GM21390 (cell line): ENCODE measurements around the gene LRRC42.
"Not testable (repeated sequence)": the region's sequence is repeated elsewhere in the genome, so short reads cannot be mapped to it uniquely, and the experiment has no call there.

ENCODE experiments used
- ATAC-seq: cut with Tn5 transposase; IDR thresholded peaks from one replicate; pipeline ENCODE4 v1.9.1; 2021; ENCODE audit not compliant: unreplicated experiment

Gene LRRC42

DNA sequence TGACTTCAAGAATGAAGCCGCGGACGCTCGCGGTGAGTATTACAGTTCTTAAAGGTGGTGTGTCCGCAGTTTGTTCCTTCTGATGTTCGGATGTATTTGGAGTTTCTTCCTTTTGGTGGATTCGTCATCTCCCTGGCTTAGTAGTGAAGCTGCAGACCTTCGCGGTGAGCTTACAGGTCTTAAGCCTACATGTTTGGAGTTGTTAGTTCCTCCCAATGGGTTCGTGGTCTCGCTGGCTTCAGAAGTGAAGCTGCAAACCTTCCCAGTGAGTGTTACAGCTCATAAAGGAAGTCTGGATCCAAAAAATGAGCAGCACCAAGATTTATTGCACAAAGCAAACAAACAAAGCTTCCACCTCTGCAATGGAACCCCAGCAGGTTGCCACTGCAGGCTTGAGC lies 57.1 kb downstream of the LRRC42 start:
- ATAC-seq, result no peak

DNA sequence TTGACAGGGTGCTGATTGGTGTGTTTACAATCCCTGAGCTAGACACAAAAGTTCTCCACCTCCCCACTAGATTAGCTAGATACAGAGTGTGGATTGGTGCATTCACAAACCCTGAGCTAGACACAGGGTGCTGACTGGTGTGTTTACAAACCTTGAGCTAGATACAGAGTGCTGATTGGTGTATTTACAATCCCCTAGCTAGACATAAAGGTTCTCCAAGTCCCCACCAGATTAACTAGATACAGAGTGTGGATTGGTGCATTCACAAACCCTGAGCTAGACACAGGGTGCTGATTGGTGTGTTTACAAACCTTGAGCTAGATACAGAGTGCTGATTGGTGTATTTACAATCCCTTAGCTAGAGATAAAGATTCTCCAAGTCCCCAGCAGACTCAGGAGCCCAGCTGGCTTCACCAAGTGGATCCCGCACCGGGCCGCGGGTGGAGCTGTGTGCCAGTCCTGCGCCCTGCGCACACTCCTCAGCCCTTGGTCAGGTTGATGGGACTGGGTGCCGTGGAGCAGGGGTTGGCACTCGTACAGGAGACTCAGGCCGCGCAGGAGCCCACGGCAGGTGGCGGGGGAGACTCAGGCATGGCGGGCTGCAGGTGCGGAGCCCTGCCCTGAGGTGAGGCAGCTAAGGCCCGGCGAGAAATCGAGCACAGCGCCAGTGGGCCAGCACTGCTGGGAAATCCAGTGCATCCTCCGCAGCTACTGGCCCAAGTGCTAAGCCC lies 57.8 kb downstream of the LRRC42 start:
- ATAC-seq, result not testable (repeated sequence)

DNA sequence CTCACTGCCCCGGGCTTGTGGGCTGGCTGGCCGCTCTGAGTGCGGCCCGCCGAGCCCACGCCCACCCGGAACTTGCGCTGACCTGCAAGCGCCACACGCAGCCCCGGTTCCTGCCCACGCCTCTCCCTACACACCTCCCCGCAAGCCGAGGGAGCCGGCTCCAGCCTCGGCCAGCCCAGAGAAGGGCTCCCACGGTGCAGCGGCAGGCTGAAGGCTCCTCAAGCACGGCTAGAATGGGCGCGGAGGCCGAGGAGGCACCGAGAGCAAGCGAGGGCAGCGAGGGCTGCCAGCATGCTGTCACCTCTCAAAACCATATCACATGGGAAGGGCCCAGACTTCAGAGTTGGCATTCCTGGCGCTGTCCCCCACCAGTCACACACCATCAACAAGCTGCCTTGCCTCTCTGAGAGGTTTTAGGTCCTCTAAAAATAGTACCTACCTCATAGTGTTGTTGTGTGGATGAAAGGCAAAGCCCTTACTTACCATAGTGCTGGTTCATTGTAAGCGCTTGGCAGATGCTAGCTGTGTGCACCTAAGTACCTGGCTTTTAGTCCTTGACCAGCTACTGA lies 58.4 kb downstream of the LRRC42 start:
- no peak for ATAC-seq

DNA sequence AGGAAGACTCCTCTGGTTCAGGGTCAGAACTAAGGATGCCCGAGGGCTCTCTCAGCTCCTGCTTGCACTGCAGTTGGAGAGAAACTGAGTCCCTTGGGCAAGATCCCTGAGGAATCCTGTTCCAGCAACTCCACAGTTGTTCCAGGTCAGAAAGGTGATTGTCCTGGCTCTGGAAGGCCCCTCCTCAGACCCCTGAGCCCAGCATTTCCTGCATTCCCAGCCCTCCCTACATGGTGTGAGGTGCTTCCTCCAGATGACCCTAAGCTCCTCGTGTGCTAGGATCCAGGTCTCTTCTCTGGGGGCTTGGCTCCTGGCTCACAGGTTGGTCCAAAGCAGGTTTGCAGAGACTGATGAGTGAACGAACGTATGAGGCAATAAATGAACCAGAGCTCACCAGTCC lies 60.4 kb downstream of the LRRC42 start:
- no peak for ATAC-seq

DNA sequence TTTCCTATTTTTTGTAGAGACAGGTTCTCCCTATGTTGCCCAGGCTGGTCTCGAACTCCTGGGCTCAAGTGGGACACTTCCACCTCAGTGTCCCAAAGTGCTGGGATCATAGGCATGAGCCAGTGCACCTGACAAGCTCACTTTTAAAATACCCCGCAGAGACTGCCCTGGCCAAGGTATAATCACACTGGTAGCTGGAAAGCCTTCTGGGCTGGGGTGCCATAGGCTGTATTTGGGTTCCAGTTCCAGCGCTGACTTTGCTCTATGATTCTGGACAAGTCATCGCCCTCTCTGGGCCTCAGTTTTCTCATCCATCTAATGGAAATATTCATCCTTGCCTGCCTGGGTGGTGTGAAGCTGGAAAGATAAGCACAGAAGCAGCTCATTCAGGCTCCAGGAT lies 61.5 kb downstream of the LRRC42 start:
- ATAC-seq, result no peak

DNA sequence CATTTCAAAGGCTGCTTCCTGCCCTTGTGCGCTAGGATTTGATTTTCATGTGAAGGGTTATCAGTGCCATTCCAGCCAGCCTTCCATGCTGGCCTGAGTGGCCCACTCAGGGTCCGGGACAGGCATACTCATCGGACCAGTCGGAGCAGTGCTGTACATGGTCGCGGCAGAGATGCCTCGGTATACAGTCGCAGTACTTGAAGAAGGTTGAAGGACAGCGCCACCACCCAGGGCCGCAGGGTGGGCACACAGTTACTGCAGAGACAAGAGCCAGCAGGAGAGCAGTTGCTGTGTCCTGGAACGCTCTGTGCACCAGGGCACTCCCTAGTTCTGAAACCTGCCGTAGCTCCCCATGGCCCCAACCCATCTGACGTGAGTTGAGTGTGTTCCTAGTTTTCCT lies 62.7 kb downstream of the LRRC42 start:
- no peak for ATAC-seq

DNA sequence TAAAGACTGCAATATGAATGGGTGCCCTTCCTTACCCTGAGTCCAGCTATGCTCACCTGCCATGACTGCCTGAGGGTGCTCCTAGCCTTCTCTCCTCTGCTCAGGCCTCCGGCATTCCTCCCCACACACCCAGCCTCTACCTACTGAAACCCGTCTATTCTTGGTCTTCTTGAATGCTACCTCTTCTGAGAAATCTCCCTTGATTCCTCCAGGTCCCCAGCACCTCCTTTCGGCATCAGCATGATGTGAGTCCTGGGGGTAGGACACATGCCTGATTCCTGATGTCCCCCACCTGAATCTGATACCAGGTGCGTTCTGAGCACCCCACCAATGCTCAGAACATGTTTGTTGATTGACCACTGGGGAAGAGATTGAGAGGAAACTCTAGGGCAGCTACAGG lies 63.3 kb downstream of the LRRC42 start:
- ATAC-seq, result no peak

DNA sequence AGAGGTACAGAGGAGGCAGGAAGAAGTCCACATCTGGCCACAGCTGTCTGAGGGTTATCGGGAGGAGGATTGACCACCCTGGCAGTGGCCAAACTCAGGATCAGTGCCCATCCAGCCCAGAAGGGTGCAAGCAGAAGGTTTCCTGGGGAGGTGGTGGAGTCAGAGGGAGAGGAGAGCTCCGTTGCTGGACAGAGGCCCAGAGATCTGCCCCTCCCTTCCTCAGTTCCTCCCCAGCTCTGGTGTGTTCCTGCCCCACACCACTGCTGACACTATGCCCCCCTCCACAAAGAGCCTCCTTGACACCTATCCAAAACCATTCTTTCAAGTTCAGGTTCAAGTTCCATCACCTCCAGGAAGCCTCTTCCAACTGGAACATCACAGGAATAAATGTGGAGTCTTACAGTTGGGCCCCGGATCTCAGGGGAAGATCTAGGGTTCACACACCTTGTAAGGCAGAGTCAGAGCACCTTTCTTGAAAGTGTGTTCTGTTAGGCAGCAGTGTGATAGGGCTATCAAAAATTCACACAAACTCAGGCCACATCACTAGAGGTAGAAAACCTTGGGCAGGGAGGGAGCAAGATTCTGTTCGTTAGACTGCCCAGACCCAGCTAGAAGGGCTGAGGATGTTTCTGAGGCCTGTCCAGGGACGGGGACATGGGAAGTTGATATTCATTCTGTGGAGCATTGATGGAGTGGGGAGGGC lies 64.4 kb downstream of the LRRC42 start:
- ATAC-seq, result no peak

DNA sequence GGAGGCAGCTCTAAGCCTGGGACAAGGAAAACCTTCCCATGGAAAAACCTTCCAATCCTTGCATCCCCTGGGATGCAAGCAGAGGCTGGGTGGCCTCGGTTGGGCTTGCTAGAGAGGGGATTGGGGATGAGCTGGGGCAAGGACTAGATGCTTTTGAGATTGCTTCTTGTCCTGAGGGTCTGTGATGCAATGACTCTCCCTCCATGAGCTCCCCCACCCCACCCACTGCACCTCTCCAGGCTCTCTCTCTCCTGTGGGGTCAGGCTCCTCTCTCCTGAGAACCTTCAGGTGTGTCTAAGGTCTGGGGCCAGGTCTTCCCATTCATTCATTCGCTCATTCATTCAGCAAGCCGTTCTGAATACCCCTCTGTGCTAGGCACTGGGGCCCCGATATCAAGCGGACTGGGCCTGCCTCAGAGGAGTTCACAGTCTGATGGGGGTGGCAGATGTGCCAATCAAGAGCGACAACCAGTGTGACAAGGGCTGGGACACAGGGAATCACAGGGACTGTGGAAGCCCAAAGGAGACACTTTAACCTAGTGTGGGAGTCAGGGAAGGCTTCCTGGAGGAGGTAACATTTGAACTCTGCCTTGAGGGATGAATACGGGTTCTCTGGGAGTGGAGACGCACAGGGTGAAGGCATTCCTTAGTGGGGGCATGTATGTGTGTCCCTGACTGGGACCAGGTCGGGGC lies 65.3 kb downstream of the LRRC42 start:
- no peak for ATAC-seq

DNA sequence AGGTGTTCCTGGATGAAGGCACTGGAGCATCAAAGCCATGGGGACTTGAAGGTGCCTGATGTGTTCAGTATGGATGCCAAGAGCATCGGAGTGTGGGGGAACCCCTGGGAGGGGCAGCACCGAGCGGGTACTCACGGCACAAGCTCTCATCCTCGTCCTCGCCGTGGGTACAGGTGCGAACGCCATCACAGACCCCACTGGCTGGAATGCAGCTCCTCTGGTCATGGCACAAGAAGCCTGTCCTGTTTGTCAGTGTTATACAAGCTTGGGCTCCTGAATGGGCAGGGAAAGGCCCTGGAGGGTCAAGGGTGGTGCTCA lies 65.8 kb downstream of the LRRC42 start:
- no peak for ATAC-seq

DNA sequence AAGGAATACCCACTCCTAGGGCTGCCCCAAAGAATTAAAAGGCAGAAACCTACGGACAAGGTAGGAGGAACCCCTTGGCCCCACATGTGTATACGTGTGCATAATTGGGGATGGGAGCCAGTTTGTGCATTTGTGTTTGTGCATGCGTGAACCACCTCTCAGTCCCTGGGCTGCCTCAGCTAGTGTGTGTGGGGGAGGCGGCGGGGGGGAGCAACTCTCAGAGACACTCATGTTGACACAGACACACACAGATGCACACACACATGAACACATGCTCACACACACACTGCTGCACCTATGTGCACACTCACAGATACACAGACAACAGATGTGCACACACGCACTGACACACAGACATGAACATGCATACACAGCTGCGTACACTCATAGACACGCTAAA lies 66.7 kb downstream of the LRRC42 start:
- no peak for ATAC-seq

DNA sequence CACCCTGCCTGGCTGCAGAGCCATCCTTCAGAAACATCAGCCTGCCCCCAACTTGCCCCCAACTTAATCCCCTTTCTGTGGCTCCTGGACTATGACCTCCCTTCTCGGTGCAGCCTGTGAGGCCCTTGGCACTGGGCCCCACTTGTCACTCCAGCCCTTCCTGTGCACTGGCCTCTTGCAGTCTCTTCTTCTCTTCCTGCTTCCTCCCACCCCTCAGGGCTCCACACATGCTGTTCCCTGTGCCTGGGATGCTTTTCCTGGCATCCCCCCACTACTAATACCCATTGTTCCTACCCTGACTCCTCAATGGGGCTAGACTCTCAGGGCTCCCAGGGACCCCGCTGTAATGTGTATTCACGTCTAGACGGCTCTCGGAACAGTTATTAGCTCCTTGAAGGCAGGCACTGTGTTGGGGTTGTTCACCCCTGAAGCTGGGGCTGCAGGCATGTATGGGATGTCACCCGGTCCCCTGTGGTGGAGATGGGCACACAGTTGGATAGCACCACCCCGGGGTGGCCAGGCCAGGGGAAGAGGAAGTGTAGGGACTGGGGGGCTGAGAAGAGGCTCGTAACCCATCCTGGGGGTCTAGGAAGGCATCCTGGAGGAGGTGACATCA lies 67.4 kb downstream of the LRRC42 start:
- ATAC-seq, result no peak

DNA sequence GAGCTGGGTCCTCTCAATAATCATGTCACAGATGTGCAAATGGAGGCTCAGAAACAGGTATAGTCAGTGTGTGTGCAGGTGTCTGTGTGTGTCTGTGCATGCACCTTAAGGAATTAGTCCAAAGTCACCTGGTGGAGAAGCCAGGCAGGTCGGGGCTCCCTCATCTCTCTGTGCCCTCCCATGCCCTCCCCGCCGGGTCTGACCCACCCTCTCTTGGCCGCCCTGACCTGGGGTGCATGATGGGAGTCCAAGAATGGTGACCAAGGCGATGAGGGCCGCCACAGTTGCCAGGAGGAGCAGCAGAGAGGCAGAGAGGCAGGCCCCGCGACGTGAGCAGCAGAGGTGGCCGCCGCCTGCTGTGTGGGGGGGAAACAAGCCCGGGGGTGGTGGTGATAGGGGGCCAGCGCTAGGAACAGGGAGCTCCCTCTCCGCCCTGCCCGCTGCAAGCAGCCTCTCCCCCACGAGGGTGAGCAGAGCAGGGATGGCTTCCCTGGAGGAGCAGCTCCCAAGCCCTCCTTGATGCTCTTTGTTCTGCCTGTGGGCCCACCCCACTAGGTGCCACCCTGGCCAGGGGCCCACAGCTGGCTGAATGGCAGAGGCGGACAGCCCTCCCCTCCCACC lies 68.0 kb downstream of the LRRC42 start:
- no peak for ATAC-seq

DNA sequence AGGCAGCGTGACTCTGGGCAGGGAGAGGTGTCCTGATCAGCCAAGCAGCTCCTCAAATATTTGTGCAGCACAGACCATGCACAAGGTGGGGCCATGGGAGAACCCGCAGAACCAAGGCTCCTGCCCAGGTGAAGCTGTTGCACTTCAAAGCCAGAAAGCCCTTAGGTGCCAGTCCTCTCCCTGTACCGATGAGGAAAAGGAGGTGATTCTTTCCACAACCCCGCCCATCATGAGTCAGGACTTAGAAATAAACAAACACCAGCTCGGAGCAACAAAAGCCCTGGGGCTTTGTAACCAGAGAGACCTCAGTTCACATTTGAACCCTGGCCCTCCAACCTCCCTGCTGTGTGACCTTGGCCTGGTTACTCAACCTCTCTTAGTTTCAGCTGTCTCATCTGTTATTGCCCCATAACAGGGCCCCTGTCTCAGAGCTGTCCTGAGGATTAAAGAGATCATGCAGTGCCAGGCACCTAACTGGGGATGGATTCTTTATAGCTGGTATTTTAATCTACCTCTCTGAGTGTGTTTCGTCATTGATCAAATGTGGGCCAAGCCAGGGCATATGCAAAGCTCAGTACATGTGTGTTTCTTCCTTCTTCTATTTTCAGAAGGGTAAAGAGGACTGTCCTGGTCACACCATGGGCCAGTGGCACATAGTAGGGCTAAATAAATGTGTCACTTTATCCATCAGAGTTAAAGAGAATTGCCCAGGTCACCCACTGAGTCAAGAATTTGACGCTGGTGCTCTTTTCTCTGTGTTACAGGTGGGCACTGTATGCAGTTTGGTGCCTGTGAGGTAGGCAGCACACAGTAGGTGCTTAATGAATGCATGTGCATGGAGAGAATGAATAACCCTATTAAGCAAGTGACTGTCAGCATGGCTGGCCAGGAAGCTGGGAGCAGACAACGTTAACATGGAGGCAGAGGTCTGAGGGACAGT lies 70.5 kb downstream of the LRRC42 start:
- no peak for ATAC-seq
